Hematopoietic multipotent progenitor cell treated with erythropoietin and hydrocortisone succinate and interleukin-3 and kit ligand, for 4 days (in vitro differentiated cells): ENCODE data around the gene FKBP9.
A peak's percentile ranks its signal among the peaks of the same experiment; 100 is the strongest.
"Not testable (repeated sequence)": the region's sequence is repeated elsewhere in the genome, so short reads cannot be mapped to it uniquely, and the experiment has no call there.

Experiments
- DNase-seq: peaks from one replicate; pipeline ENCODE4 v3.0.0-alpha.2; 2015

FKBP9 gene

DNA sequence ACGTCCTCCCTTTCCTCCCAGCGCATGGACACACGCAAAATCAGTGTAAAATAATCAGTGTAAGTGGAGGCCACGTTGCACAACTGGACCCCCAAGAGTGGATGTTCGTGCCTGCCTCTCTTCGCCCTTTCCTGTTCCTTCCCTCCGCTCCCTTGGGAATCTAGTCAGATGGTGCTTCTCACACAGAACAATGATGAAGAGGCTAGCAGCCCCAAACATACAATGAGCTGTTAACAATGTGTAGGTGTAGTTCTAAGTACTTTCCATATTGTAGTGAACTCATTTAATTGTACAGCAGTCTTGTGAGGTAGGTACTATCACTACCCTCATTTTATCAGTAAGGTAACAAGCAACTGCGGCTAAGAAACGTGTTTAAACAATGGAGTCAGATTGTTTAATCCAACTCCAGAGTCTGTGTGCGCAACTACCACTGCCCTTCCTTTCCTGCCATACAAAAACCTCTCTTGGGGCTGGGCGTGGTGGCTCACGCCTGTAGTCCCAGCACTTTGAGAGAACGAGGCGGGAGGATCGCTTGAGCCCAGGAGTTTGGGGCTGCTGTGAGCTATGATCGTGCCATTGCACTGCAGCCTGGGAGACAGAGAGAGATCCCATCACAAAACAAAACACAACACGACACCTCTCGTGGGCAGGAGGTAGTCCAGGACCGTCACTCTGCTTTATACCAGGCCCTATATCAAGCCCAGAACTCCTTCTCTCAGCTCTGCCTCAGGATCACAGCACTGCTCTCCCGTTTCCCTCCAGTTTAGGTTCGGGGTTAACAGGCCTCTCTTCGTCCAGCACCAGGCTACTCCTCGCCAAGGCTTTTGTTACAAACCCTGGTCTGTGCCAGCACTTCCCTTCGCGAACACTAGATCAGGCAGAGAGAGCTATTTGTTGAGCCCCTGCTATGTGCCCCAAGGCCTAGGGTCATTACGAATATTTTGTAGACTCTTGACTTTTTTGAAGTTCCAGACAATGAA lies 1.1 kb downstream of the FKBP9 start:
- DNase-seq = peak; percentile 33

GRCh38 chr7:32963880-32964301 lies 6.7 kb downstream of the FKBP9 start:
- DNase-seq = peak; percentile 57

GRCh38 chr7:32964461-32965159 lies 7.4 kb downstream of the FKBP9 start:
- DNase-seq = not testable (repeated sequence)

DNA sequence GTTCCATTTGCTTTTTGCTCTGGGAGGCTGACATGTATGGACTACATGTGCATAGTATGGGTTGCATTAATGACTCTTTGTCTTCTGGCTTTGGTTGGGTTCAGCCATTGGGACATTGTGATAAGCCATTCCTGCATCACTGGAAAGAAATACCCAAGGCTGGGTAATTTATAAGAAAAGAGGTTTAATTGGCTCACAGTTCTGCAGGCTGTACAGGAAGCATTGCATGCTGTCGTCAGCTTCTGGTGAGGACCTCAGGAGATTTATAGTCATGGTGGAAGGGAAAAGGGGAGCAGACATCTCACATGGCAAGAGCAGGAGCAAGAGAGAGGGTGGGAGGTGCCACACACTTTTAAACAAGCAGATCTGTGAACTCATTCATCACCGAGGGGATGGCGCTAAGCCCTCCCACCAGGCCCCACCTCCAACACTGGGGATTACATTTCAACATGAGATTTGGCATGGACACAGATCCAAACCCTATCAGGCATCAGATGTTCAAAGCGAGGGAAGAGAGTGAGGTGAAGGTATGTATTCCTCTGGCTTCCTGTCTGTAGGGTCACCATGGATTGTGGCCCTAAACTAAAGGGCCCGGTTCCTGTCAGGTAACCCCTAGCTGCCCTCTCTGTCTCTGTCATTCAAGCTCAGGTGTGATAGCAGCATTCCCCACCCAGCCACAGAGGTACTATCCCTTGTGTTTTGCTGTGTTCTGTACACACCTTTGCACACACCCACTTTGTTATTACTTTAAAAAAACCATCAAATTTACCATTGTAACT lies 9.4 kb downstream of the FKBP9 start:
- DNase-seq = not testable (repeated sequence)

DNA sequence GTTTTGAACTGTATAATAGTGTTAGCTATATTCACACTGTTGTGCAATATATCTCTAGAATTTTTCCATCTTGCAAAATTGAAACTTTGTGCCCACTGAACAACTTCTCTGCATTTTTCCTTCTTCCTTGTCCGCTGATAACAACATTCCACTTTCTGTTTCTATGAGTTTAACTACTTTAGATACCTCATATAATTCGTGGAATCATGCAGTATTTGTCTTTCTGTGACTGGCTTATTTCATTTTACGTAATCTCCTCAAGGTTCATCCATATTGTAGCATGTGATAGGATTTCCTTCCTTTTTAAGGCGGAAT lies 10.0 kb downstream of the FKBP9 start:
- not testable (repeated sequence) for DNase-seq

- DNase-seq = not testable (repeated sequence)
These were observed 14.7 kb downstream of the FKBP9 start for GRCh38 chr7:32971967-32972366.

GRCh38 chr7:32977159-32977558 lies 19.9 kb downstream of the FKBP9 start:
- peak; percentile 25 for DNase-seq

DNA sequence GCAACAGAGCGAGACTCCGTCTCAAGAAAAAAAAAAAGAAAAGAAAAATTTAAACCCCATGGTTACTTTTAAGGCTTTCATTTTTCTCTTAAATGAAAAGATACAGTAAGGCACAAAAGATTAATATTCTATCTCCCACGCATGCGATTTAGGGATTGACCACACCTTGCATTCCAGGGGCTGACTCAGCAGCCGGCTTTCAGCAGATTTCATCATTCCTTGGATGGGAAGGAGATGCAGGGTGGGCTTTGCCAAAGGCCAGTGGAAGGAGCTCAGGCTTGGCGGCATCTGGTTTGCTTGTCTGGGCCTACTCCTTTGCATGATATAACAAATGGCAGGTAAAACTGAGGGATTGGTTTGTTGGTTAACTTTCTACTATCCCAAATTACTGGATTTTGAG lies 22.0 kb downstream of the FKBP9 start:
- DNase-seq = not testable (repeated sequence)

- not testable (repeated sequence) for DNase-seq
These were observed 22.7 kb downstream of the FKBP9 start for GRCh38 chr7:32979902-32980301.

GRCh38 chr7:32988148-32988547 lies 30.9 kb downstream of the FKBP9 start:
- DNase-seq = peak; percentile 54

GRCh38 chr7:32991068-32991585 lies 33.9 kb downstream of the FKBP9 start:
- not testable (repeated sequence) for DNase-seq

DNA sequence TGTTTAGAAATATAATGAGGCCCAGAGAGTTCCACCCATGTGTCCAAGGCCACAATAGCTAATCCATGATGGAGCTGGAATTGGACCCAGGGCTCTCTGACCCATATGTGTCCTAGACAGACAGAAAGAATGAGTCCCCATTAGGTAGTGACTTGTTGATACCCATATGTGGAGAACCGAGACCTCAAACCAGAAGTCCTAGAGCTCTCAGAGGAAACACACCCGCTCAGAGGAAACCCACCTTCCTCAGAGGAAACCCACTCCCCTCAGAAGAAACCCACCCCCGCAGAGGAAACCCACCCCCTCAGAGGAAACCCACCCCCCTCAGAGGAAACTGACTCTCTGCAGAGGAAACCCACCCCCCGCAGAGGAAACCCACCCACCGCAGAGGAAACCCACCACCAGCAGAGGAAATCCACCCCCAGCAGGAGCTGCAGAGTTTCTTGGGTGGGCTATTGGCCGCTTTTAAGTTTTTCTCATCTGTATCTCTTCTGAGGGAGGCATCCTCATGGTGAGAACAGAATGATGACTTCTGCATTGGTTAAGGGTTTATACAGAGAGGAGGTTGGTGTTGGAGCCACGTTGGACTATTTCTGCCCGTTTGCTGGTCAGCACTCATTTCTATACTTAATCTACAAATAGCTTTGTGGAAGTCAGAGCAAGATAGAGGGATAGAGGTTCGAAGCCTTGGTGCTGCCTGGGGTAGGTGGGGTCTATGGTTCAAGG lies 34.9 kb downstream of the FKBP9 start:
- DNase-seq = peak; percentile 30

GRCh38 chr7:32992750-32993149 lies 35.5 kb downstream of the FKBP9 start:
- DNase-seq = not testable (repeated sequence)

DNA sequence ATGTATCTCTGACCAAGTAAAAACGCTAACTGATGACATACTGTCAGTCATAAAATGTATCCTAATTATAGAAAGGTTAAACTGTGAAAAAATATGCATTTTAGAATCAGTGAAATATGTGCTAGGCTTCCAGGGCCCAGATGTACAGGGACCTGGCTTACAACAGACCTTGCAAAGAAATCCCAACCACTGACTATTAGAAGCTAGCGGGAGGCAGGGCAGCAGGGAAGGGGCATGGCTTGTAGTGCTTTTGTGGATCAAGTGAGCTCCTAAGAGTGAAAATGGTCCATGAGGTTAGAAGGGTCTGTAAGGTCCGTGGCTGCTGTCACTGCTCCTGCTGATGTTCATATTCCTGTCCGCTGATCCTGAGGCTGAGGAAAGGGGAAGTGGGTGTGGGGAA lies 40.7 kb downstream of the FKBP9 start:
- DNase-seq = not testable (repeated sequence)

DNA sequence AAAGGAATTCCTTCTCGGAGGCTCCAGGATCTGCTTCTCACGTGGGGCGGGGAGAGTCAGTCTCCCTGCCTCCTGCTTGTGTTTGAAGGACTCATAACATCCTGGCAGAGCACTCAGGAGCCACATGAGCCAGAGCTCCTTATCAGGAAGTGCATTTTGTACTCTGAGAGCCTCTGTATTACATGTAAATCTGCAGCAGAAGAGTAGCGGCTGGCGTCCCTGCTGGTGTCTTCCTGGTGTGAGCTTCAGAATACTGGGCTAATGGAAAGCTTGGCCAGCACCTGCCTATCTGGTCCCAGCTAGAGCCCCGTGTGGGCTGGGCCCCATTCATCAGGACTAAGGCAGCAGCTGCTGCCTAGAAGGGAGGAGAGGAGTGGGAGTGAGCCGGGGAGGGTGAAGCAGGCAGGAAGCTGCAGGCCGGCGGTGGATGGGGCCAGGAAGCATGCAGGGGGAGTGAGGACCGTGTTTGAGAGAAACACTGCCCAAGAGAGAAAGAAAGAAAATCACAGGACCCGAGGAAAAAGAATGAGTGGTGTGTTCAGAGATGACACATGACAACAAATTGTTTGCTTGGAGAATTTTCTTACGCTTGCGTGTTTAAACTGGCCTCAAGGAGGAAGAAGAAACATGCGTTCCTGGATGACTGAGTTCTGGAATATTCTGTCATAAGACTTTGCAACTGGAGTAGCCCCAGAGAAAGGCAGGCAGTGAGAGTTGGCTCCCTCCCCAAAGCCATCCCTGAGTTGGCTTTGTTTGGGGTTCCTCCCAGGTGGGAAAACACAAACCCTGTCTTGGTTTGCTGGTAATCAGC lies 41.3 kb downstream of the FKBP9 start:
- DNase-seq = peak; percentile 44

GRCh38 chr7:32999380-32999779 lies 42.1 kb downstream of the FKBP9 start:
- not testable (repeated sequence) for DNase-seq

GRCh38 chr7:33003111-33003510 lies 45.9 kb downstream of the FKBP9 start:
- DNase-seq = not testable (repeated sequence)

GRCh38 chr7:33004104-33004616 lies 46.9 kb downstream of the FKBP9 start:
- DNase-seq = not testable (repeated sequence)

GRCh38 chr7:33005193-33005592 lies 48.0 kb downstream of the FKBP9 start:
- DNase-seq = not testable (repeated sequence)

DNA sequence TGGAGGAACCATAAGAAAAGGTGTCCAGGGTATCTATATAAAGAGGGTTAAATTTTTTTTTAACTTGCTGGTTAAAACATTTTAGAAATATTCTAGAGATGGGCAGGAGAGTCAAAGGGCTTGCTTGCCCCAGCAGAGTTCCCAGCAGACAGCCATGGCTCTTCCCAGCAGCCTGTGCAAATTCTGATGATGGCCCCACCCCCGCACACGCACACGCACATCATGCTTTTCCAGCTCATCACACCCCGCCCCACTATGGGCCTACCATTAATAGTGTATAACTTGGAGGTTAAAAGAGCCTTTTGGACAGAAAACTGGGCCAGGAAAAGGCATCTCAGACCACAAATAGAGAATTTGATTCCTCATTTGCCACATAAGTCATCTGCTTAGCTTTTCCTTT lies 48.5 kb downstream of the FKBP9 start:
- not testable (repeated sequence) for DNase-seq

GRCh38 chr7:33009734-33010133 lies 52.5 kb downstream of the FKBP9 start:
- DNase-seq = no peak
